SJCRH30 (cell line): ENCODE measurements around the gene VENTX. TPM values are rescaled to one million over a fixed set of nuclear protein-coding genes. Genes with fewer than 3 reads are reported as not detected.
"Not testable (repeated sequence)": the region's sequence is repeated elsewhere in the genome, so short reads cannot be mapped to it uniquely, and the experiment has no call there.

Experiments
- DNase-seq, 2 experiments: peaks; one replicate each; pipeline ENCODE4 v3.0.0-alpha.2; 2015 to 2020
- H3K27ac ChIP-seq: fragments of 250-450 bp; sonication (Bioruptor Pico); 2 replicates; pipeline ENCODE4 v1.5.1; 2020; ENCODE audit warnings: mild to moderate bottlenecking, moderate library complexity
- H3K27me3 ChIP-seq: fragments of 250-450 bp; sonication (Bioruptor Pico); 2 replicates; pipeline ENCODE4 v1.5.1; 2020; ENCODE audit warnings: mild to moderate bottlenecking, moderate library complexity
- H3K36me3 ChIP-seq: fragments of 250-450 bp; sonication (Bioruptor Pico); 2 replicates; pipeline ENCODE4 v1.5.1; 2020; ENCODE audit warnings: mild to moderate bottlenecking, moderate library complexity
- H3K4me1 ChIP-seq: fragments of 250-450 bp; sonication (Bioruptor Pico); 2 replicates; pipeline ENCODE4 v1.5.1; 2020; ENCODE audit warnings: mild to moderate bottlenecking, moderate library complexity
- H3K4me3 ChIP-seq: fragments of 250-450 bp; sonication (Bioruptor Pico); 2 replicates; pipeline ENCODE4 v1.5.1; 2020; ENCODE audit warnings: mild to moderate bottlenecking, moderate library complexity
- H3K9me3 ChIP-seq: fragments of 250-450 bp; sonication (Bioruptor Pico); replicated peaks from 2 replicates; pipeline ENCODE4 v1.5.1; 2020; ENCODE audit warnings: mild to moderate bottlenecking, moderate library complexity
- total RNA-seq: library from RNA; depleted of rRNA; stranded (reverse); fragments of >200 nt; shearing (Covaris generic); gene quantifications from 2 replicates; pipeline ENCODE4 v1.2.3, GENCODE V29; 2014

The VENTX gene
- total RNA-seq, 1 experiment from 2014 or later: 0.26 TPM

GRCh38 chr10:133261726-133262325 lies 24.2 kb downstream of the VENTX start:
- Histone ChIP-seq H3K4me3 (peak overlapping the region; percentile 79), H3K36me3 (no peaks in the 10 kb centered on the region), H3K27me3 (no peaks in the 10 kb centered on the region), H3K27ac (peak overlapping the region; percentile 58), H3K9me3 (no peaks in the 10 kb centered on the region), H3K4me1 (peaks cover 23% of the 10 kb centered on the region)
- DNase-seq: peak; percentile 70 to 78

- no peaks in the 10 kb centered on the region for H3K27me3 ChIP-seq
- no peak overlapping the region for H3K27ac ChIP-seq
- peaks cover 21% of the 10 kb centered on the region for H3K4me1 ChIP-seq
- DNase-seq: no peak
- H3K4me3 ChIP-seq: no peak overlapping the region
- H3K9me3 ChIP-seq: no peaks in the 10 kb centered on the region
- H3K36me3 ChIP-seq: no peaks in the 10 kb centered on the region
Observed at GRCh38 chr10:133262696-133263095, 25.0 kb downstream of the VENTX start.

GRCh38 chr10:133263674-133264073 lies 26.0 kb downstream of the VENTX start:
- Histone ChIP-seq H3K4me1 (peaks cover 11% of the 10 kb centered on the region), H3K36me3 (no peaks in the 10 kb centered on the region), H3K9me3 (no peaks in the 10 kb centered on the region), H3K27ac (no peak overlapping the region), H3K27me3 (no peaks in the 10 kb centered on the region), H3K4me3 (no peak overlapping the region)
- DNase-seq: no peak

DNA sequence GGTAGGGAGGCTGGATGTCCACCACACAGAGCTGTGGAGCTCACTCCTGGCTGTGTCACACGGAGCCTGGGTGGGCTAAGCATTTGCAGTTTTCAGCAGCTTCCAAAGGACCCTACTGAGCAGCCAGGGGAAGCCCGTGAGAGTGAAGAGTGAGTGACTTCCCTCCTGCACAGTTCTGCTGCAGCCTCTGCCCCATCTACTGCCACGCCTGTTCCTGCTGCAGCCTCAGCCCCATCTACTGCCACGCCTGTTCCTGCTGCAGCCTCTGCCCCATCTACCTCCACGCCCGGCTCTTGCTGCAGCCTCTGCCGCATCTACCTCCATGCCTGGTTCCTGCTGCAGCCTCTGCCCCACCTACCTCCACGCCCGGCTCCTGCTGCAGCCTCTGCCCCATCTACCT lies 26.8 kb downstream of the VENTX start:
- no peak overlapping the region for H3K27ac ChIP-seq
- peaks cover 6% of the 10 kb centered on the region for H3K4me1 ChIP-seq
- no peaks in the 10 kb centered on the region for H3K9me3 ChIP-seq
- DNase-seq: no peak
- H3K27me3 ChIP-seq: no peaks in the 10 kb centered on the region
- no peak overlapping the region for H3K4me3 ChIP-seq
- H3K36me3 ChIP-seq: no peaks in the 10 kb centered on the region

- not testable (repeated sequence) for H3K9me3 ChIP-seq, H3K4me1 ChIP-seq, H3K36me3 ChIP-seq, H3K4me3 ChIP-seq, H3K27ac ChIP-seq, DNase-seq, H3K27me3 ChIP-seq
Observed at GRCh38 chr10:133265052-133265451, 27.4 kb downstream of the VENTX start.

- no peaks in the 10 kb centered on the region for H3K27me3 ChIP-seq
- H3K36me3 ChIP-seq: no peaks in the 10 kb centered on the region
- no peaks in the 10 kb centered on the region for H3K4me1 ChIP-seq
- DNase-seq: no peak
- H3K27ac ChIP-seq: no peak overlapping the region
- H3K9me3 ChIP-seq: no peaks in the 10 kb centered on the region
- no peak overlapping the region for H3K4me3 ChIP-seq
Observed at GRCh38 chr10:133266056-133266795, 28.6 kb downstream of the VENTX start.

- H3K27ac ChIP-seq: no peak overlapping the region
- no peaks in the 10 kb centered on the region for H3K36me3 ChIP-seq
- no peak for DNase-seq
- no peaks in the 10 kb centered on the region for H3K27me3 ChIP-seq
- no peak overlapping the region for H3K4me3 ChIP-seq
- no peaks in the 10 kb centered on the region for H3K4me1 ChIP-seq
- no peaks in the 10 kb centered on the region for H3K9me3 ChIP-seq
Observed at GRCh38 chr10:133267293-133267692, 29.6 kb downstream of the VENTX start.

- Histone ChIP-seq H3K9me3 (no peaks in the 10 kb centered on the region), H3K27ac (no peak overlapping the region), H3K4me1 (no peaks in the 10 kb centered on the region), H3K36me3 (no peaks in the 10 kb centered on the region), H3K4me3 (no peak overlapping the region), H3K27me3 (no peaks in the 10 kb centered on the region)
- DNase-seq: no peak
Observed at GRCh38 chr10:133267829-133268228, 30.2 kb downstream of the VENTX start.

DNA sequence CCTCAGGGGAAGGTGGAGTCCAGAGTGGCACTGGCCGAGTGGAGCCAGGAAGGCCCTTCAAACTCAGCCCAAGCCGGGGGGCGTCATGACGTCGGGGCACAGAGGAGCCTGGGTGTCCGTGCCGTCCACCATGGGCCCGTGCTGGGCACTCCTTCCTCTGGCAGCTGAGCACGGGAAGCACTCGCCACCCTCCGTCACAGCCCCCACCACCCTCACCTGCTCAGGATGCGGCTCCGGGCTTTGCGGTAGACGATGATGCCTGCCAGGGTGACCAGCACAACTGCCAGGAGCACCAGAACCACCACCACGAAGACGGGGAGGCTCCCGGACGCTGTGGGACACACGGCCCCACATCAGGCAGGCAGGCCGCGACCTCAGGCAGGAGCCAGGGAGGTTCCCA lies 30.9 kb downstream of the VENTX start:
- Histone ChIP-seq H3K4me3 (no peak overlapping the region), H3K36me3 (no peaks in the 10 kb centered on the region), H3K9me3 (no peaks in the 10 kb centered on the region), H3K4me1 (no peaks in the 10 kb centered on the region), H3K27ac (no peak overlapping the region), H3K27me3 (no peaks in the 10 kb centered on the region)
- DNase-seq: no peak

GRCh38 chr10:133269367-133269766 lies 31.7 kb downstream of the VENTX start:
- no peaks in the 10 kb centered on the region for H3K9me3 ChIP-seq
- DNase-seq: no peak
- H3K27ac ChIP-seq: no peak overlapping the region
- H3K4me1 ChIP-seq: no peaks in the 10 kb centered on the region
- no peaks in the 10 kb centered on the region for H3K27me3 ChIP-seq
- no peak overlapping the region for H3K4me3 ChIP-seq
- H3K36me3 ChIP-seq: no peaks in the 10 kb centered on the region

DNA sequence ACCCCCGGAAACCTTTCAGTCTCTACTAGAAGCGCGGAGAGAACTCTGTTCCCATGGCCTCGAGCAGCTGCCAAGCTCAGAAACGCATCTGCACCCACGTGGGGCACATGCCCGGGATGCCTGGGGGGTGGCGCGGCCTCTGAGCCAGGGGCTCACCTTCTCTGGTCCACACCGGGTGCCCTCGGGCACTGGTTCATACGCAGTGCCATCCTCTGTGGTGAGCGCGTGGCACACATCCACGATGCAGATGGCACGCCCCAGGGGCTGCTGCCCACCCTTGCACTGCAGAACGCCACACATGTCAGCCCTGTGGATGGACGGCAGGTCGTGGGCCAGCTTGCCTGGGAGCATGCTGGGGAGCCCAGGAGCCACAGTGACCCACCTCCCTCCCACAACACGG lies 32.5 kb downstream of the VENTX start:
- H3K27ac ChIP-seq: no peak overlapping the region
- no peak for DNase-seq
- H3K4me1 ChIP-seq: no peaks in the 10 kb centered on the region
- no peaks in the 10 kb centered on the region for H3K36me3 ChIP-seq
- no peaks in the 10 kb centered on the region for H3K9me3 ChIP-seq
- no peaks in the 10 kb centered on the region for H3K27me3 ChIP-seq
- no peak overlapping the region for H3K4me3 ChIP-seq

DNA sequence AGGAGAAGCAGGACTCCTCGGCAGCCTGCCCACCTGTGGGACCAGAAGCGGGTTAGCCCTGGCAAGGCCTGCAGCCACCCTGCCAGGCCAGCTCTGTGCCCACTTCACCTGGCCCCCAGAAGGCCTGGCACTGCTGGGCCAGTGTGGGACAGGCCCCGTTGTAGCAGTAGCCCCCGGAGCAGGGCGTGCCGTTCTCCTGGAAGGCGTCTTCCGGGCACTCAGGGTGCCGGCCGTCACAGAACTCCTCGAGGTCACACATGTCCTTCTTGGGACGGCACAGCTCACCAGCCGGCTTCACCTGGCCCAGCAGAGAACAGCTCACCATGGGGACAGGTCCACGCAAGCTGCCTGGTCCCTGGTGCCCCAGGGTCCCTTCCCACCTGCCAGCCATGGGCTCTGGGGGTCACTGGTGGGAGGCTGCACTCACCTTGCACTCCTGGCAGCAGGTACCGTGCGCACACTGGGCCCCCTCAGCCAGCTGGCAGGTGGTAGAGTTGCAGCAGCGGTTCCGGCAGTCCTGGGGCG lies 33.2 kb downstream of the VENTX start:
- H3K9me3 ChIP-seq: no peaks in the 10 kb centered on the region
- DNase-seq: no peak
- H3K4me1 ChIP-seq: no peaks in the 10 kb centered on the region
- no peak overlapping the region for H3K4me3 ChIP-seq
- no peaks in the 10 kb centered on the region for H3K36me3 ChIP-seq
- no peaks in the 10 kb centered on the region for H3K27me3 ChIP-seq
- no peak overlapping the region for H3K27ac ChIP-seq

DNA sequence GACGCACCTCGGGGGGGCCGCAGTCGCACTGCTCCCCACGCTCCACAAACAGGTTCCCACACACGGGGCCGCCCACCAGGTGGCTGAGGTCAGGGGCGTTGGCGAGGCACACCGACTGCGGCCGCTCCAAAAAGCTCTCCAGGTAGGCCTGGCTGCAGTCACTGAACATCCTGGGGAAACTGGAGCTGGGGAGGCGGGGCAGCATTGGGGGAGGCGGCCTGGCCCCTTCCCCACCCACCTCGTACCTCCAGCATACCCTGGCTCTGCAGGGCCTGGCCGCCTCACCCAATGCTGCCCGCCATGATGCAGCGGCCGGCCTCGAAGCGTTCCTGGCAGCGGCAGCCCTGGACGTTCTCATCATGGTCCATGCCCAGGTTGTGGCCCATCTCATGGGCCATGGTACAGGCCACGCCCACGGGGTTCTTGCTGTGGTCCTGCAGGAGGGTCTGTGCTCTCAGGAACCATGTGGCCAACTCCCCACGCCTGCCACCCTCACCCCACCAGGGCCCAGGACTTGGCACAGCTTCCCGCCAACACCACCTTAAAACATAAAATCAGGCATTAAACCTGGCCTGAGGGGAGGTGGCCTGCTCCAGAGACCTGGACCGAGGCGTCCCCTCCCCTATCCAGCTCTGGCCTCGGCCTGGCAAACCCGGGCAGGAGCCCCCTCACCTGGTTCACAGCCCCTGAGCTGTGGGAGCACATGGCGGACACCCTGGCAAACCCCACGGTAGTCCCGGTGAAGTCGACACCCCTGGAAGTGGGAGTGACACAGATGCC lies 34.1 kb downstream of the VENTX start:
- DNase-seq: no peak
- Histone ChIP-seq H3K27ac (no peak overlapping the region), H3K9me3 (no peaks in the 10 kb centered on the region), H3K4me1 (no peaks in the 10 kb centered on the region), H3K27me3 (no peaks in the 10 kb centered on the region), H3K36me3 (no peaks in the 10 kb centered on the region), H3K4me3 (no peak overlapping the region)

GRCh38 chr10:133272301-133272963 lies 34.8 kb downstream of the VENTX start:
- no peak overlapping the region for H3K27ac ChIP-seq
- no peak for DNase-seq

GRCh38 chr10:133272964-133273420 lies 35.3 kb downstream of the VENTX start:
- H3K27me3 ChIP-seq: no peaks in the 10 kb centered on the region
- H3K27ac ChIP-seq: no peak overlapping the region
- no peaks in the 10 kb centered on the region for H3K9me3 ChIP-seq
- H3K4me1 ChIP-seq: no peaks in the 10 kb centered on the region
- no peak for DNase-seq
- no peak overlapping the region for H3K4me3 ChIP-seq
- no peaks in the 10 kb centered on the region for H3K36me3 ChIP-seq

More at GRCh38 chr10:133272301-133272963, 34.8 kb downstream of the VENTX start:
- Histone ChIP-seq H3K27me3 (no peaks in the 10 kb centered on the region), H3K4me1 (no peaks in the 10 kb centered on the region), H3K4me3 (no peak overlapping the region), H3K9me3 (no peaks in the 10 kb centered on the region), H3K36me3 (no peaks in the 10 kb centered on the region)
